Jurkat, Clone E6-1 (cell line): ENCODE results near the gene FOXN3.

Experiments used
- DNase-seq: peaks from one replicate; pipeline ENCODE4 v3.0.0-alpha.2; 2011; ENCODE audit warnings: low read depth, low spot score
- H3K4me3 ChIP-seq: 2 replicates; pipeline ENCODE4 v1.5.1; 2011; ENCODE audit warnings: mild to moderate bottlenecking, low read length, control low read depth, moderate library complexity

Gene FOXN3

DNA sequence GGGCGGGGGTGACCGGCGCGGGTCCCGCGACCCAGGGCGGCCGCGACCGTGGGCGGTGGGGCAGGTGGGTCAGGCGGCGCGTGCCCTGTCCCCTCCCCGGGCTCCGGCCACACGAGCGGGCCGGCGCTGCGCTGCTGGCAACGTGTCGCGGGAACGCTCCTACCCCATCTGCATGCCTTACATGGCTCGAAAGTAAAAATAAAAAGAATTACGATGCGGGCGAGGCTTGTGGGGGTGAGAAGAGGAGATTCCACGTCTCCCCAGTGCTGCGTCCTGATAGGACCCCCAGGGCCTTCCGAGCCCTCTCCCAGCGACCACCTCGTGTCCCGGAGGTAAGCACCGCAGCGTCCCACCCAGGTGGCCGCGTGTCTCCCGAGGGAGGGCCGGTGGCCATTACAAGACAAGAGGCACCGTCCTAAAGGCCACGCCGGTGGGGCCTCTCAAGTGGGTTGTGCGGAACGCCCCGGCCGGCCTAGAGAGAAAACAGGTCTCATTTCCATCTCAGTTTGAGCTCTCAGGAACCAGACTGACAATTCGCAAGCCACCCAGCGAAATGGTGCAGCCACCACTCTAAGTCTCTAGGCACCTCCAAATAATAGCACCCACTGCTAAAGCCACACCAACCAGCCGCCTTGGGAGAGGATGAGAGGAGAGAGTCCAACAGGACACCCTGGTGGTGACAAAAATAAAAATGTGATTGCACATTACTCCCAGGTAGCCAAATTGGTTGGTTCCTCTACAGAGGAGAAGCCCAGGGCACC lies 612 bp upstream of the FOXN3 start:
- peak; percentile 73 for DNase-seq
- peak overlapping the region; percentile 79 for H3K4me3 ChIP-seq

DNA sequence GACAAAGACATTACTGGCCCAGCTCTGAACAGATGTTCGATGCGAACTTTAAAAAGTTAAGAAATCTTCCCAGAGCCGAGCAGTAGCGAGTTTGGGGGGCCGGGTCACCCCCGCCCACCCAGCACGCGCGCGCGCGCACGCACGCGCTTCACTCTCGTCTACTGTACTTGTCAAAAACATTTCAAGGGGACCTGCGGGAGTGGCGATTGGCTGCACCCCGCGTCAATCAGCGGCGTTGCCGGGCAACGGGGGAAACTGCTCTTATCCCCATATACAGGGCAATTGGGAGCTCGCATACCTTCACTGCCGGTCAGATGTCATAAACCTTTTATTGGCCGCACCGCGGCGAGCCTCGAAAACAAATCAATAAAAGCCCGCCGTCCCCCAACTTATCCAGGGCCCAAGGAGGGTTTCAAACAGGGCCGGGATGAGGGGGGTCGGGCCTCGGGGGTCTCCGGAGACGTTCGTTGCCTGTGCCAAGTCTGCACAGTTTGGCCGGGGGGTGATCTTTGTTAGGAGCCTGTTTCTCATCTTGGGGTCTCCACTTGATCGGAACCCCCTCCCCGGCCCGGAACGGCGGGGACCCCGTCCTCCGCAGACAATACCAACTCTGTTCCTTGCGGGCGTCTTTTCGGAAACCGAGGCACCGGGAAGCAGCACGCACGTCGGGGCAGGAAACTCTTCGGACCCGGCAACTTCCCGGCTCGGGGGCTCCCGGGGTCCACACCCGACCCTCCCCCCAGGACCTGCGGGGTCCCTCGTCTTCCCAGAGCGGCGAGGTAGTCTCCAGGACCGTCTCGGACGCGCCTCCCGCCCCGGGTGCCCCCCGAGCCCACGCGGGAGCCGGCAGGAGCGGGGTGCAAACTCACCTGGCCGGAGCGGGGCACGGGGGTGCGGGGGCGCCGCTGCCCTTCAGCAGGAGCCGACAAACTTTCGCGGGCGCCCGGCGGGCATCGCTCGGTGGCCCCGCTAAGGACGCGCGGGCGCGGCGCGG lies 734 bp downstream of the FOXN3 start:
- DNase-seq: peak; percentile 96

DNA sequence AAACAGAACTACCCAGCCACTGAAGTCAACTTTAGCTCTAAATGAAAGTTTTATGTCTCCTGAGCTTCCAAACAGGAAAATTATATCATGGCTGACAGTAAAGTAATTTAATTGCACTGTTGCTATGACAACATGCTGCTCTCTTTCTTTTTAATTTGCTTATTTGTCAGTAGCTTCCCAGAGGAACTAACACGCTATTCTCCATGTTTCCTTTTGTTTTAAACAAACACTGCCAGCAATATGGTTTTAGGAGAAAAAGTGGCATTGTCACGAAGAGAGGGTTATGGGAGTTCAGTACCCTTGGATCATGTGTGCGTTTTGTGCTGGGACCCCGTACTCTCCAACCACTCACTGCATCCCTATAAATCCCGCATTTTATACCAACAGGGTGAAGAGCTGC lies 1.9 kb downstream of the FOXN3 start:
- no peak overlapping the region for H3K4me3 ChIP-seq
- DNase-seq: no peak

More for the DNA sequence above, 734 bp downstream of the FOXN3 start:
- peak overlapping the region; percentile 67 for H3K4me3 ChIP-seq

- DNase-seq: no peak
- H3K4me3 ChIP-seq: no peak overlapping the region
Observed at GRCh38 chr14:89411976-89412375, 5.1 kb downstream of the FOXN3 start.

- DNase-seq: no peak
- no peak overlapping the region for H3K4me3 ChIP-seq
Observed at GRCh38 chr14:89409961-89410360, 7.1 kb downstream of the FOXN3 start.

- H3K4me3 ChIP-seq: no peak overlapping the region
- DNase-seq: no peak
Observed at GRCh38 chr14:89408907-89409700, 7.9 kb downstream of the FOXN3 start.

DNA sequence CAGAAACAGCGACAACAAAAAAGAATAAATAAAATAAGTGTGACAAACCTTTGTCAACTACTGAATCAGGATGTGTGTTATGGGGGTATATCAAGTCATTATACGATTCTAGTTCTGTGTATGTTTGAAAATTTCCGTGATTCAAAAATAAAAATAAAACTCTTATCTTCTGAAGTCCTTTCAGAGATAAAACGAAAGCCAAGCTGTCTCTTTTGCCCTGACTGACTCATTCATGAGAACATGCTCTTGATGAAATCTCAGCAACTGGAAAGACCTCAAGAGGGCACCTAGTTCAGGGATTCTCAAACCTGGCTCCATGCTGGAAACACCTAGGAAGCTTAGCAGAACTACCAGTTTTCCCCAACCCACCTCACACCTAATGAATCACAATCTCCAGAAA lies 9.2 kb downstream of the FOXN3 start:
- no peak for DNase-seq
- H3K4me3 ChIP-seq: no peak overlapping the region

GRCh38 chr14:89406941-89407340 lies 10.1 kb downstream of the FOXN3 start:
- H3K4me3 ChIP-seq: no peak overlapping the region
- DNase-seq: no peak

DNA sequence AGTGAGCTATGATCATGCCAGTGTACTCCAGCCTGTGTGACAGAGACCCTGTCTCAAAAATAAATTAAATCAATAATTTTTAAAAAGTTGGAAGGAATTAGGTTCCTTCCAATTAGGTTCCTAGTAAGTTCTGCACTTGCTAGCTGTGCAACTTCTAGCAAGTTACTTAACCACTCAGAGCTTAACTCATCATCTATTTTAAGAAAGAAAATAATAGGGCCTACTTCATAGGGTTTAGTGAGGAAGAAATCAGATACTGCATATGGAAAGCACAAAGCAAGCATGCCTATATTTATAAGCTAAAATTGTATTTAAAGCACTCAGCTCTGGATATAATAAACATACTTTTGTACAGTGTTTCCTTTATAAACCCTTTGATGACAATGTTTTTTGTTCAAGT lies 10.7 kb downstream of the FOXN3 start:
- no peak for DNase-seq
- no peak overlapping the region for H3K4me3 ChIP-seq

DNA sequence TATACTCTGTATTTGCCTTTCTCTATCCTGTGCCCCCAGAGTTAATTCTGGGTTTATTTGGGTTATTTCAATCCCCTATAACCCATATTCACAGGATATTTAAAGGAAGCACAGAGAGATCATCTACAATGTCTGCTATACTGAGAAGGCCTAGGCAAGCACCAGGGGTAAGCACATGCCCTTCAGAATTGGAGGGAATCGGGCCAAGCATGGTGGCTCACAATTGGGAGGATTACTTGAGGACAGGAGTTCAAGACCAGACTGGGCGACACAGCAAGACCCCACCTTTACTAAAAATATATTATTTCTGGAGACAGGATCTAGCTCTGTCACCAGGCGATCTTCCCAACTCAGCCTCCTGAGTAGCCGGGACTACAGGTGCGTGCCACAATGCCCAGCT lies 11.3 kb downstream of the FOXN3 start:
- H3K4me3 ChIP-seq: no peak overlapping the region
- no peak for DNase-seq

DNA sequence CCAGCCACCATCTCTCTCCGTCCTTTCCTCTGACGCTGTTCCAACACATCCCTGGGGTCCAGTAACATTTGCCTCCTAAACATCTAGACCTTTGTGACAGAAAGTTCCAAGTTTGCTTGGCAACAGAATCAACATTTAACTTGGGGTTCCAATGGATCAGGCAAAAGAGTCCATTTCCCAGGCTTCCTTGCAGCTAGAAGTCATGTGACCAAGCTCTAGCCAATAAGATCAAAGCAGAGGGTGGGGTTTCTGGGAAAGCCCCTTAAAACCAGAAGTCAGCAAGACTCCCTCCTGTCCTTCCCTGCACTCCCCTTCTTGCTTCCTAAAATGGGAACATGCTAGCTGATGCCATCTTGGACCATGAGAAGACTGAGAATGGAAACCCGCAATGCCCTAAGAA lies 14.7 kb downstream of the FOXN3 start:
- DNase-seq: no peak
- H3K4me3 ChIP-seq: no peak overlapping the region

GRCh38 chr14:89401761-89402160 lies 15.3 kb downstream of the FOXN3 start:
- no peak for DNase-seq
- no peak overlapping the region for H3K4me3 ChIP-seq

- no peak overlapping the region for H3K4me3 ChIP-seq
- DNase-seq: no peak
Observed at GRCh38 chr14:89401241-89401640, 15.8 kb downstream of the FOXN3 start.

DNA sequence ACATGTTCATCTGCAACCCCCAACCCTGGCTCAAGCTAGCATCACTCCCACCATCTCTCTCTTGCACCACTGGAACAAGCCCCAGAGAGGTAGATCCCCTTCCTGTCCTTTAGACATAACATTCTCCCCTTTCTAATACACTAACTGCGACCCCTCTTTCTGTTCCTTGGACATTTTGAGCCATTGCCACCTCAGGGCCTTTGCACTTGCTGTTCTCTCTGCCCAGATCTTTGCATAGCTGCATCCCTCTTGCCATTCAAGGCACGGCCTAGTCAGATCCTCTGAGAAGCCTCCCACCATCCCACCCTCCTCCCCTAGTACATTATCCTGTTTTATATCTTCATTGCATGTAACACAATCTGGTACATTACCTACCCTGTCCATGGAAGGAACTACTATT lies 16.5 kb downstream of the FOXN3 start:
- no peak for DNase-seq

DNA sequence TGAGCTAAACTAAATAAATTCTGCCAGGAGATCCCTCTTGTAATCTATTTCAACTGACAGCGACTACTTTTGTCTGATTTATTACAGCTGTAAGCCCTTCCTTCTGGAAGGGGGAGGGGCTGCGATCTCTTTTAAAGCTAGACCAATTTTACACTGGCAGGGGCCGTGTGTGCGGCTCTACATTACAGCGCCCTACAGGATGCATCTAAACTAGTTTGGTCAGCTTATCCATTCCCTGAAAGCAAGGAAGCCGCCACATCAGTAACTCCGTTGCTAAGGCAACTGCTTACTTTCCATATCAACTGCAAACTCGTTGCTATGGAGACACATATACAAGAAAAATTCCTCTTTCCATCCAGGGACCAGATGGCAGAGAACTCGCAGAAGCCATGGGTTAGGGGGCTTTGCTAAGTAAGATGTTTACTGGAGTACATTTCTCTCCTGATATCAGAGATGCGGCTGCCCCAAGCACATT lies 17.4 kb downstream of the FOXN3 start:
- H3K4me3 ChIP-seq: peak overlapping the region; percentile 21
- peak; percentile 66 for DNase-seq

More for the DNA sequence above, 16.5 kb downstream of the FOXN3 start:
- H3K4me3 ChIP-seq: no peak overlapping the region

DNA sequence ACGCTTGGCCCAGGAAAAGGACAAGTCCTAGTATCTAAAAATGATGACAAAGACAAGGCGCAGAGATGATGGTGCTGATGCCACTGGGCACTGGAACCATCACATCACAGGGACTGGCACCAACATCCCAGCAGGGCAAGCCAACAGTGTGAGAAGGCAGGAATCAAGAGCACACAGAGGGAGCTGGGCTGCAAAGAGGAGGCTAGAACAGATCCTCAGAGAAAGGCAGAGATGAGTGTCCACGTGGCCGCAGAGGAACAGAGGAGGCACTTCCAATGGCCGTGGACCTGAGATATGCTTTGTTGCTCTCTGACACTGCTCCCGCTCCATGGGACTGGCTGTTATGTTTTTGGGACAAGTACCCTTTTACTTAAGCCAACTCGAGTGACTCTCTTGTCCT lies 17.9 kb downstream of the FOXN3 start:
- DNase-seq: no peak
- no peak overlapping the region for H3K4me3 ChIP-seq

DNA sequence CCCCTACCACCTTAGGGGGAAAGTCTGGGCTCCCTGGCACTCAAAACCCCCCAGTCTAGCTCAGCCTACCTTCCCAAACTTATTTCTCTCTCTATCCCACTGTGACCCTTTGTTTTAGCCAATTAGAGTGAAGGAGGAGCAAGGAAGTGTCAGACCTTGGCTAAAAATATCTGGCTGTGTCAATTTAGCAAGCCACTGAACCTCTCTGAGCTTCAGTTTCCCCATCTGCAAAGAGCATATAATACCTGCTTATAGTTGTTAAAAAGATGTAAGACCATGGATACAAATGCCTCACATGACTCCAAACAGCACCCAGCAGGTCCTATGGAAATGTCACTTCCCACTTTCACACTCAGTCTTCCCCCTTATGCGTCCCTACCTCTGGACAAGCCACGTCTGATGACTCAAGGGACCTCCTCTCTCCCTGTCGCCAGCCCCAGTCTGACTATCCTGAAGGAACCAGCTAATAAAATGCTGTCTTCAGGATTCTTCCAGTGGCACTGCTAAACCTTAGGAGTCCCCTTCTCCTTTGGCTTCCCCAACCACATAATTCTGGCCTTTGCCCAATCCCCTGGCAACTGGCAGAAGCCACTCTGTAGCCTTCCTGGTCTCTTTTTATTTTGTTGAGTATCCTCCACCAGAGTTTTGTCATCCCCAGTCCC lies 19.3 kb downstream of the FOXN3 start:
- DNase-seq: no peak
- no peak overlapping the region for H3K4me3 ChIP-seq

DNA sequence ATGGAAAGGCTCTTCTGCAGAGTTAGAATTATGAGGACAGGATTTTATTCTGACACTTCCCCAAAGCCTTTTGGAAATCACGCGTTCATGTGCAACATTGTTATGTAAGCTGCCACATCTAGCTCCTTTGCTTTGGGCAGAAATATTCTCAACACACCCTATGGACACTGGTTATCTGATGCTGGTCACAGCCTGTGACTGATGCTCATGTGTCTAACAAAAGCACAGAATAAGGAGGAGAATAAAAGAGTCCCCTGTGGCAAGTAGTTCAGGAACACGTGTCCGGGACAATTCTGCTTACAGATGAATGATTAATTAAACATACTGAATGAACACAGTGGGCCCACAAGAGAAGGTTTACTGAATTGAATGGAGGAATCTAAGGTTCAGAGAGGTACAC lies 22.1 kb downstream of the FOXN3 start:
- no peak overlapping the region for H3K4me3 ChIP-seq
- DNase-seq: no peak

GRCh38 chr14:89393222-89393745 lies 23.7 kb downstream of the FOXN3 start:
- H3K4me3 ChIP-seq: no peak overlapping the region
- DNase-seq: peak; percentile 93
